ENCODE measurements around the gene ASTN2. TPM values are rescaled to one million over a fixed set of nuclear protein-coding genes. Genes with fewer than 3 reads are reported as not detected.

ASTN2 gene
- total and polyA plus RNA-seq, 9 of the 15 experiments (the other 6 are each of a cell fraction or from before 2014, with no cell fraction given), result 0.56 to 3.5 (median 1.9) TPM

DNA sequence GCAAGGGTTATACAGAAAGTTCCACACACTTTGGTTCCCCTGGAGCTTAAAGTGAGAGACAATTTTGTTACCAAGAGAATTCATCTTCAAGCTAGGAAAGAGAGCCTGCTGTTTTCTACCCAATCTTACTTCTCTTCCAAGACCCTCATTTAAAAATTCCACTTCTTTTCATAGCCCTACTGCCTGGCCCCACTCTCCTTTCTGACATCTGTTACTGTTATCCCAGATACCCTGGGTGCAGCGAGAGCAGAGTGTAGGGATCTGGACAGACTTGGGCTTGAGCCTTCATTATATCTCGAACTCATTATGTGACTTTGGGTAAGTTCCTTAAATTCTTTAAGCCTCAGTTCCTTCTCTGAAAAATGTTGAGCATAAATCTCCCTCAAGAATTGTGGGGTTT is 263.1 kb downstream of the ASTN2 start (continued):
- TF ChIP-seq, protein P1, sequence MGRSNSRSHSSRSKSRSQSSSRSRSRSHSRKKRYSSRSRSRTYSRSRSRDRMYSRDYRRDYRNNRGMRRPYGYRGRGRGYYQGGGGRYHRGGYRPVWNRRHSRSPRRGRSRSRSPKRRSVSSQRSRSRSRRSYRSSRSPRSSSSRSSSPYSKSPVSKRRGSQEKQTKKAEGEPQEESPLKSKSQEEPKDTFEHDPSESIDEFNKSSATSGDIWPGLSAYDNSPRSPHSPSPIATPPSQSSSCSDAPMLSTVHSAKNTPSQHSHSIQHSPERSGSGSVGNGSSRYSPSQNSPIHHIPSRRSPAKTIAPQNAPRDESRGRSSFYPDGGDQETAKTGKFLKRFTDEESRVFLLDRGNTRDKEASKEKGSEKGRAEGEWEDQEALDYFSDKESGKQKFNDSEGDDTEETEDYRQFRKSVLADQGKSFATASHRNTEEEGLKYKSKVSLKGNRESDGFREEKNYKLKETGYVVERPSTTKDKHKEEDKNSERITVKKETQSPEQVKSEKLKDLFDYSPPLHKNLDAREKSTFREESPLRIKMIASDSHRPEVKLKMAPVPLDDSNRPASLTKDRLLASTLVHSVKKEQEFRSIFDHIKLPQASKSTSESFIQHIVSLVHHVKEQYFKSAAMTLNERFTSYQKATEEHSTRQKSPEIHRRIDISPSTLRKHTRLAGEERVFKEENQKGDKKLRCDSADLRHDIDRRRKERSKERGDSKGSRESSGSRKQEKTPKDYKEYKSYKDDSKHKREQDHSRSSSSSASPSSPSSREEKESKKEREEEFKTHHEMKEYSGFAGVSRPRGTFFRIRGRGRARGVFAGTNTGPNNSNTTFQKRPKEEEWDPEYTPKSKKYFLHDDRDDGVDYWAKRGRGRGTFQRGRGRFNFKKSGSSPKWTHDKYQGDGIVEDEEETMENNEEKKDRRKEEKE (IDR thresholded peaks at IDR 0.05; ENCODE audit: borderline replicate concordance in 1 of 2, control insufficient read depth in 1 of 2, low read depth in 2 of 2, low read length in 1 of 2), result no peak
- TF ChIP-seq, protein P2, sequence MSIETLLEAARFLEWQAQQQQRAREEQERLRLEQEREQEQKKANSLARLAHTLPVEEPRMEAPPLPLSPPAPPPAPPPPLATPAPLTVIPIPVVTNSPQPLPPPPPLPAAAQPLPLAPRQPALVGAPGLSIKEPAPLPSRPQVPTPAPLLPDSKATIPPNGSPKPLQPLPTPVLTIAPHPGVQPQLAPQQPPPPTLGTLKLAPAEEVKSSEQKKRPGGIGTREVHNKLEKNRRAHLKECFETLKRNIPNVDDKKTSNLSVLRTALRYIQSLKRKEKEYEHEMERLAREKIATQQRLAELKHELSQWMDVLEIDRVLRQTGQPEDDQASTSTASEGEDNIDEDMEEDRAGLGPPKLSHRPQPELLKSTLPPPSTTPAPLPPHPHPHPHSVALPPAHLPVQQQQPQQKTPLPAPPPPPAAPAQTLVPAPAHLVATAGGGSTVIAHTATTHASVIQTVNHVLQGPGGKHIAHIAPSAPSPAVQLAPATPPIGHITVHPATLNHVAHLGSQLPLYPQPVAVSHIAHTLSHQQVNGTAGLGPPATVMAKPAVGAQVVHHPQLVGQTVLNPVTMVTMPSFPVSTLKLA (conservative IDR thresholded peaks at IDR 0.05), result no peak

DNA sequence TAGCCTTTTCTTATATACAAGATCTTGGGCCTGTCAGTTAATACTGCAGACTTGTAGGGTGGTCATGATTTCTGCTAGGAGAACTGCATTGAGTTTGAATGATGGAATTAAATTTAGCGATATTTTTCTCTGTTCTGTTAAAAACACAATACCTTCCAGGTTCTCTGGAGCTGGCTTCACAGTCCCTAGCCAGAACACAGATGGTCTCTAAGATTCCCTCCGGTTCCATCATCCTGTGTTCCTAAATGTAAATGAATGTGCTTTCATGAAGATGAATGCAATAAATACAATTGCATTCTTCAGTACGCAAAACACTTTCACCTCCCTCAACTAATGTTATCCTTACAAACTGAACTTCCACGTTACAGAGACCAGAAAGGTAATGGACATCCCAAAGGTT is 264.9 kb downstream of the ASTN2 start:
- H3K79me2 ChIP-seq (ENCODE audit: control insufficient read depth, insufficient read depth, low read length), result no peaks in the 10 kb centered on the region
- H3K4me2 ChIP-seq (ENCODE audit: insufficient read depth, low read length), result no peak overlapping the region
- no peaks in the 10 kb centered on the region for H3K4me1 ChIP-seq (replicated peaks in 1 of 2; ENCODE audit: control insufficient read depth in 2 of 2, insufficient read depth in 2 of 2, low read length in 2 of 2)
- no TSS peak for BruUV-seq (replicated peaks)
- no peak overlapping the region for H2AFZ ChIP-seq (ENCODE audit: low read depth, low read length)
- FAIRE-seq (no peak), ATAC-seq (no peak), DNase-seq (ENCODE audit: extremely low read depth in 1 of 4, low spot score in 3 of 4) (no peak)
- H3K9ac ChIP-seq (ENCODE audit: insufficient read depth in 1 of 2, low read depth in 2 of 2, low read length in 2 of 2), result no peak overlapping the region
- H4K20me1 ChIP-seq (replicated peaks; ENCODE audit: control insufficient read depth, insufficient read depth, low read length), result no peaks in the 10 kb centered on the region
- in situ Hi-C loops (cut with MboI), result no loop called here
- no peaks in the 10 kb centered on the region for H3K27me3 ChIP-seq (ENCODE audit: control insufficient read depth in 2 of 2, insufficient read depth in 2 of 2, low read length in 2 of 2)
- H3K9me1 ChIP-seq (ENCODE audit: control insufficient read depth, insufficient read depth, low read length), result no peaks in the 10 kb centered on the region
- H3K9me3 ChIP-seq (replicated peaks; ENCODE audit: control insufficient read depth, insufficient read depth, low read depth, low read length), result no peaks in the 10 kb centered on the region
- ChIA-PET POLR2A (no interaction called here), CTCF (ENCODE audit: low intra/inter-chr PET ratio) (no interaction called here)
- H3K36me3 ChIP-seq (ENCODE audit: control insufficient read depth, insufficient read depth, low read length), result no peaks in the 10 kb centered on the region
- 0% methylated on average over 4 of the region's 4 CpGs for WGBS (ENCODE audit: insufficient coverage, low coverage, missing lambda C conversion rate)
- intact Hi-C loops (cut with micrococcal nuclease), result no loop called here
- H3K4me3 ChIP-seq, result no peak overlapping the region
- H3K27ac ChIP-seq (ENCODE audit: extremely low read depth, low read depth, low read length), result no peak overlapping the region
- no peak for TF ChIP-seq GATA2 (CRISPR knock-in tag; IDR thresholded peaks at IDR 0.05)
- TF ChIP-seq, protein P3, sequence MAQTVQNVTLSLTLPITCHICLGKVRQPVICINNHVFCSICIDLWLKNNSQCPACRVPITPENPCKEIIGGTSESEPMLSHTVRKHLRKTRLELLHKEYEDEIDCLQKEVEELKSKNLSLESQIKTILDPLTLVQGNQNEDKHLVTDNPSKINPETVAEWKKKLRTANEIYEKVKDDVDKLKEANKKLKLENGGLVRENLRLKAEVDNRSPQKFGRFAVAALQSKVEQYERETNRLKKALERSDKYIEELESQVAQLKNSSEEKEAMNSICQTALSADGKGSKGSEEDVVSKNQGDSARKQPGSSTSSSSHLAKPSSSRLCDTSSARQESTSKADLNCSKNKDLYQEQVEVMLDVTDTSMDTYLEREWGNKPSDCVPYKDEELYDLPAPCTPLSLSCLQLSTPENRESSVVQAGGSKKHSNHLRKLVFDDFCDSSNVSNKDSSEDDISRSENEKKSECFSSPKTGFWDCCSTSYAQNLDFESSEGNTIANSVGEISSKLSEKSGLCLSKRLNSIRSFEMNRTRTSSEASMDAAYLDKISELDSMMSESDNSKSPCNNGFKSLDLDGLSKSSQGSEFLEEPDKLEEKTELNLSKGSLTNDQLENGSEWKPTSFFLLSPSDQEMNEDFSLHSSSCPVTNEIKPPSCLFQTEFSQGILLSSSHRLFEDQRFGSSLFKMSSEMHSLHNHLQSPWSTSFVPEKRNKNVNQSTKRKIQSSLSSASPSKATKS (CRISPR knock-in tag; IDR thresholded peaks at IDR 0.05), result no peak
- no peak for TF ChIP-seq TBP (optimal IDR thresholded peaks at IDR 0.05; ENCODE audit: low read depth, low read length)
- no peak for TF ChIP-seq ARID1B (IDR thresholded peaks at IDR 0.05)
- no peak for TF ChIP-seq ZFPM2 (CRISPR knock-in tag; IDR thresholded peaks at IDR 0.05)
- TF ChIP-seq, protein P4, sequence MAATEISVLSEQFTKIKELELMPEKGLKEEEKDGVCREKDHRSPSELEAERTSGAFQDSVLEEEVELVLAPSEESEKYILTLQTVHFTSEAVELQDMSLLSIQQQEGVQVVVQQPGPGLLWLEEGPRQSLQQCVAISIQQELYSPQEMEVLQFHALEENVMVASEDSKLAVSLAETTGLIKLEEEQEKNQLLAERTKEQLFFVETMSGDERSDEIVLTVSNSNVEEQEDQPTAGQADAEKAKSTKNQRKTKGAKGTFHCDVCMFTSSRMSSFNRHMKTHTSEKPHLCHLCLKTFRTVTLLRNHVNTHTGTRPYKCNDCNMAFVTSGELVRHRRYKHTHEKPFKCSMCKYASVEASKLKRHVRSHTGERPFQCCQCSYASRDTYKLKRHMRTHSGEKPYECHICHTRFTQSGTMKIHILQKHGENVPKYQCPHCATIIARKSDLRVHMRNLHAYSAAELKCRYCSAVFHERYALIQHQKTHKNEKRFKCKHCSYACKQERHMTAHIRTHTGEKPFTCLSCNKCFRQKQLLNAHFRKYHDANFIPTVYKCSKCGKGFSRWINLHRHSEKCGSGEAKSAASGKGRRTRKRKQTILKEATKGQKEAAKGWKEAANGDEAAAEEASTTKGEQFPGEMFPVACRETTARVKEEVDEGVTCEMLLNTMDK (IDR thresholded peaks at IDR 0.05; ENCODE audit: borderline replicate concordance, insufficient read depth, low read depth, low read length, poor library complexity, severe bottlenecking), result no peak
- no peak for TF ChIP-seq NBN (IDR thresholded peaks at IDR 0.05; ENCODE audit: low read depth)
- TF ChIP-seq, protein P5, sequence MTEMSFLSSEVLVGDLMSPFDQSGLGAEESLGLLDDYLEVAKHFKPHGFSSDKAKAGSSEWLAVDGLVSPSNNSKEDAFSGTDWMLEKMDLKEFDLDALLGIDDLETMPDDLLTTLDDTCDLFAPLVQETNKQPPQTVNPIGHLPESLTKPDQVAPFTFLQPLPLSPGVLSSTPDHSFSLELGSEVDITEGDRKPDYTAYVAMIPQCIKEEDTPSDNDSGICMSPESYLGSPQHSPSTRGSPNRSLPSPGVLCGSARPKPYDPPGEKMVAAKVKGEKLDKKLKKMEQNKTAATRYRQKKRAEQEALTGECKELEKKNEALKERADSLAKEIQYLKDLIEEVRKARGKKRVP (CRISPR knock-in tag; IDR thresholded peaks at IDR 0.05), result no peak

Data from K562 (cell line).